ENCODE results near the gene OTOR.

OTOR gene

GRCh38 chr20:16729080-16729479 lies 19.1 kb upstream of the OTOR start:
- no peak for TF ChIP-seq CTCF (IDR thresholded peaks at IDR 0.05; ENCODE audit: low read depth, low read length)
- H3K4me3 ChIP-seq (replicated peaks in 1 of 2; ENCODE audit: low read depth in 2 of 2, low read length in 2 of 2), result no peak overlapping the region

DNA sequence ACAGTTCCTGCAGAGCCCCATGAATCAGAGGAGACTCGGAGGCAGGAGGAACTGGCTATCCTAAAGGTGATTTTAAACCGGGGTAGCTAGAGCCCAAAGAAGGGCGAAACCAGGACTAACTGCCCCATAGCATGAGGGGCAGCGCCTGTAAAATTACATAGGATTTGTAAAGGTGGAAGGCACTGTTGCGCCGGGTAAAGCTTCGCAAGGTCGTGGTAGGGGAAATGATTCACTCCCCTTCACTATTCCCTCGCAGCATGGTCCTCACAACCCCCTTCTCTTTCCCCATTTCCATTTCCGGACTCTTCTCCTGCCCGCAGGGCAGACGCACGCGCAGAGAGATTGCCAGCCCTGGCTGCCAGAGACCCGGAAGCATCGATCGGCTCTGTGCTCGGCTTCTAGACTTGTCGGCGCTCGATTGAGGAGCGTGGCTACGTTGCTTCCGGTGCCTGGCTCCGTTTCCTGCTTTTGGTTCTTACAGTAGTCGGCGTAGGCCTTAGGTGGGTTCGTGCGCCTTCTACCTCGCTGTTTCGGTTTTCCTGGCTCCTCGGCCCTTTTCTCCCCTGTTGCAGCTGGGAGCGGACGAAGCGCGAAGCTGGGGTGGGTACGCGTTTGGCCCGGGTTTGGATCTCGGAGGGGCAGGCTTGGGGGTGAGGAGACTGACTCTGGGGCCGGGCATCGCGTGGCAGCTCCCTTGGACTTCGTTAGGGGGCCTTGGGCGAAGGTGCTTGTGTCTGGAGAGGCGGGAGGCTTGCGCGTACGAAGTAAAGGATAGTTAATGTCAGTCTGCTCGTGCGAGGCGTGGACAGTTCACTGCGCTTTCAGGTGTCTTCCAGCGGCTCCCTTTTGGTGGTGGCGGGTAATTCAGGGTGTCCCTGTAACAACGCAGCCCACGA lies 18.3 kb upstream of the OTOR start, which contains the start of gene SNRPB2:
TSS of gene SNRPB2 (plus strand) at position 462 of the 896 bp plus-strand sequence. CDS start 1,677 bp downstream, outside the sequence.
- DNase-seq (ENCODE audit: low read depth in 2 of 2), result peak; percentile 96
- H3K4me3 ChIP-seq (replicated peaks in 1 of 2; ENCODE audit: low read depth in 2 of 2, low read length in 2 of 2), result peak within 1 kb of the TSS; percentile 97 to 99
- TF ChIP-seq CTCF (IDR thresholded peaks at IDR 0.05; ENCODE audit: low read depth, low read length), result no peak

More at GRCh38 chr20:16729080-16729479, 19.1 kb upstream of the OTOR start:
- no peak for DNase-seq (ENCODE audit: low read depth in 2 of 2)

- H3K4me3 ChIP-seq (replicated peaks in 1 of 2; ENCODE audit: low read depth in 2 of 2, low read length in 2 of 2), result no peak overlapping the region
- no peak for TF ChIP-seq CTCF (IDR thresholded peaks at IDR 0.05; ENCODE audit: low read depth, low read length)
- DNase-seq (ENCODE audit: low read depth in 2 of 2), result peak in 1 of 2 donors; percentile 17
Measured at GRCh38 chr20:16732506-16733152, 15.5 kb upstream of the OTOR start.

GRCh38 chr20:16740365-16741072 lies 7.6 kb upstream of the OTOR start:
- H3K4me3 ChIP-seq (replicated peaks in 1 of 2; ENCODE audit: low read depth in 2 of 2, low read length in 2 of 2), result no peak overlapping the region
- no peak for TF ChIP-seq CTCF (IDR thresholded peaks at IDR 0.05; ENCODE audit: low read depth, low read length)
- DNase-seq (ENCODE audit: low read depth in 2 of 2), result no peak

GRCh38 chr20:16744178-16744807 lies 3.9 kb upstream of the OTOR start:
- DNase-seq (ENCODE audit: low read depth in 2 of 2), result no peak
- H3K4me3 ChIP-seq (replicated peaks in 1 of 2; ENCODE audit: low read depth in 2 of 2, low read length in 2 of 2), result no peak overlapping the region
- no peak for TF ChIP-seq CTCF (IDR thresholded peaks at IDR 0.05; ENCODE audit: low read depth, low read length)

DNA sequence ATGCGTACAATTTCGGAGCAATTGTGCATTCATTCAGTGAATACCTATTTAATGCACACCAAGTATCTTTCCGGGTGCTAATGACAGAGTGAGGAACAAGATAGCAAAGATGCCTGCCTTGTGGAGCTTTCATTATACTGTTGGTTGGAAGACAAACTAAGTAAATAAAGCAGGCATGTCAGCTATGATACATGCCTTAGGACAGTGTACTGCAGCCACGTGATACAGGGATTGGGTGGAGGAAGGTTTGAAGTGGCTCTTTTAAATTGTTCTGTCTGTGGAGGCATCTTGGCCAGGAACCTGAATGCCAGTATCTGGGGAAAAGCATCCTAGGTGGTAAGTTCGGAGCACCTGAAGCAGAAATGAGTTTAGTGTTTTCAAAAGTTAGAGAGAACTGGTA lies 3.0 kb upstream of the OTOR start:
- DNase-seq (ENCODE audit: low read depth in 2 of 2), result no peak
- no peak overlapping the region for H3K4me3 ChIP-seq (replicated peaks in 1 of 2; ENCODE audit: low read depth in 2 of 2, low read length in 2 of 2)
- no peak for TF ChIP-seq CTCF (IDR thresholded peaks at IDR 0.05; ENCODE audit: low read depth, low read length)

Measured in cardiac fibroblast (primary cell).